ENCODE results near the gene TENM4.

Gene TENM4

GRCh38 chr11:79160791-79161403, 279.9 kb downstream of the TENM4 start:
- no peak for DNase-seq

GRCh38 chr11:79159657-79160450, 281.0 kb downstream of the TENM4 start:
- DNase-seq = no peak

- DNase-seq = no peak
Measured at GRCh38 chr11:79157738-79158137, 283.1 kb downstream of the TENM4 start.

- no peak for DNase-seq
Measured at GRCh38 chr11:79156031-79156430, 284.8 kb downstream of the TENM4 start.

- DNase-seq = no peak
Measured at GRCh38 chr11:79155237-79155636, 285.6 kb downstream of the TENM4 start.

GRCh38 chr11:79152511-79152910, 288.3 kb downstream of the TENM4 start:
- no peak for DNase-seq

GRCh38 chr11:79151396-79151795, 289.4 kb downstream of the TENM4 start:
- no peak for DNase-seq

GRCh38 chr11:79150966-79151365, 289.9 kb downstream of the TENM4 start:
- no peak for DNase-seq

GRCh38 chr11:79150320-79150719, 290.5 kb downstream of the TENM4 start:
- DNase-seq = no peak

GRCh38 chr11:79147731-79148130, 293.1 kb downstream of the TENM4 start:
- no peak for DNase-seq

GRCh38 chr11:79147011-79147410, 293.8 kb downstream of the TENM4 start:
- DNase-seq = no peak

GRCh38 chr11:79139900-79140299, 300.9 kb downstream of the TENM4 start:
- DNase-seq = no peak

- no peak for DNase-seq
Measured at GRCh38 chr11:79129702-79130101, 311.1 kb downstream of the TENM4 start.

- no peak for DNase-seq
Measured at GRCh38 chr11:79128291-79128690, 312.5 kb downstream of the TENM4 start.

GRCh38 chr11:79122759-79123158, 318.1 kb downstream of the TENM4 start:
- no peak for DNase-seq

GRCh38 chr11:79121351-79121750, 319.5 kb downstream of the TENM4 start:
- DNase-seq = no peak

- no peak for DNase-seq
Measured at GRCh38 chr11:79119491-79120284, 321.1 kb downstream of the TENM4 start.

GRCh38 chr11:79117488-79117887, 323.3 kb downstream of the TENM4 start:
- no peak for DNase-seq

- DNase-seq = no peak
Measured at GRCh38 chr11:79116600-79116999, 324.2 kb downstream of the TENM4 start.

- DNase-seq = no peak
Measured at GRCh38 chr11:79113054-79113690, 327.7 kb downstream of the TENM4 start.

- no peak for DNase-seq
Measured at GRCh38 chr11:79110796-79111195, 330.0 kb downstream of the TENM4 start.

- no peak for DNase-seq
Measured at GRCh38 chr11:79110321-79110720, 330.5 kb downstream of the TENM4 start.

GRCh38 chr11:79108851-79109250, 332.0 kb downstream of the TENM4 start:
- DNase-seq = no peak

Data from activated CD4-positive, CD25-positive, alpha-beta regulatory T cell treated with anti-CD3 and anti-CD28 coated beads, Interleukin-2, amount 50 U/mL, for 72 hours (primary cell).